Measurements from ENCODE around the gene C1orf115.

C1orf115 gene

GRCh38 chr1:220694866-220695382 is 4.8 kb downstream of the C1orf115 start:
- Histone ChIP-seq H3K14ac (ENCODE audit: low read length in 2 of 2) (no peak overlapping the region), H3K18ac (ENCODE audit: low read depth in 1 of 2, low read length in 2 of 2) (no peak overlapping the region), H4K8ac (ENCODE audit: low read length) (no peak overlapping the region), H4K91ac (ENCODE audit: low read length) (no peak overlapping the region), H3K27ac (ENCODE audit: low read length, poor library complexity, severe bottlenecking) (no peak overlapping the region), H3K4me3 (ENCODE audit: insufficient read depth in 1 of 2, low read depth in 1 of 2, low read length in 2 of 2) (no peak overlapping the region), H3K9me3 (ENCODE audit: control insufficient read depth, low read length) (no peaks in the 10 kb centered on the region), H3K79me1 (replicated peaks; ENCODE audit: low read length, poor library complexity, severe bottlenecking) (peaks cover 6% of the 10 kb centered on the region), H3K4ac (ENCODE audit: low read depth in 1 of 2, low read length in 2 of 2) (no peak overlapping the region), H2BK120ac (ENCODE audit: low read depth, low read length) (no peak overlapping the region), H3K27me3 (ENCODE audit: control insufficient read depth in 1 of 2, insufficient read depth in 1 of 2, low read length in 2 of 2) (peaks cover 0 to 44% of the 10 kb centered on the region in 2 experiments), H2AFZ (ENCODE audit: low read depth, low read length) (no peak overlapping the region), H3K23ac (ENCODE audit: low read length in 2 of 2) (no peak overlapping the region), H3K4me1 (ENCODE audit: control insufficient read depth, insufficient read depth, low read depth, low read length) (peaks cover 22% of the 10 kb centered on the region), H3K9ac (ENCODE audit: low read length) (no peak overlapping the region), H3K36me3 (ENCODE audit: control insufficient read depth in 1 of 2, insufficient read depth in 2 of 2, low read depth in 1 of 2, low read length in 2 of 2) (no peaks in the 10 kb centered on the region), H2BK15ac (ENCODE audit: low read depth, poor library complexity, severe bottlenecking) (no peak overlapping the region), H2BK5ac (ENCODE audit: low read depth, low read length, poor library complexity, severe bottlenecking) (no peak overlapping the region), H2AK5ac (ENCODE audit: low read length, severe bottlenecking) (no peak overlapping the region), H2BK12ac (ENCODE audit: low read length in 2 of 2) (no peak overlapping the region), H3K4me2 (ENCODE audit: low read length, poor library complexity, severe bottlenecking) (no peak overlapping the region)
- WGBS, result 95% methylated on average over 8 of the region's 8 CpGs
- DNase-seq, result no peak

- H3K9me3 ChIP-seq (ENCODE audit: control insufficient read depth, low read length), result no peaks in the 10 kb centered on the region
Observed at GRCh38 chr1:220695426-220695825, 5.3 kb downstream of the C1orf115 start.

GRCh38 chr1:220696226-220696862 is 6.2 kb downstream of the C1orf115 start:
- peaks cover 2% of the 10 kb centered on the region for H3K79me1 ChIP-seq (replicated peaks; ENCODE audit: low read length, poor library complexity, severe bottlenecking)
- no peak overlapping the region for H3K9ac ChIP-seq (ENCODE audit: low read length)
- H2AK5ac ChIP-seq (ENCODE audit: low read length, severe bottlenecking), result no peak overlapping the region
- H2BK5ac ChIP-seq (ENCODE audit: low read depth, low read length, poor library complexity, severe bottlenecking), result no peak overlapping the region
- H2BK12ac ChIP-seq (ENCODE audit: low read length in 2 of 2), result no peak overlapping the region
- no peak overlapping the region for H4K8ac ChIP-seq (ENCODE audit: low read length)
- H3K27ac ChIP-seq (ENCODE audit: low read length, poor library complexity, severe bottlenecking), result no peak overlapping the region
- no peaks in the 10 kb centered on the region for H3K36me3 ChIP-seq (ENCODE audit: control insufficient read depth in 1 of 2, insufficient read depth in 2 of 2, low read depth in 1 of 2, low read length in 2 of 2)
- H2BK120ac ChIP-seq (ENCODE audit: low read depth, low read length), result no peak overlapping the region
- H3K18ac ChIP-seq (ENCODE audit: low read depth in 1 of 2, low read length in 2 of 2), result no peak overlapping the region
- no peak overlapping the region for H3K4me3 ChIP-seq (ENCODE audit: insufficient read depth in 1 of 2, low read depth in 1 of 2, low read length in 2 of 2)
- peak overlapping the region; percentile 29 for H3K4me2 ChIP-seq (ENCODE audit: low read length, poor library complexity, severe bottlenecking)
- DNase-seq, result no peak
- no peak overlapping the region for H3K14ac ChIP-seq (ENCODE audit: low read length in 2 of 2)
- peaks cover 18% of the 10 kb centered on the region for H3K4me1 ChIP-seq (ENCODE audit: control insufficient read depth, insufficient read depth, low read depth, low read length)
- no peaks in the 10 kb centered on the region for H3K9me3 ChIP-seq (ENCODE audit: control insufficient read depth, low read length)
- H2AFZ ChIP-seq (ENCODE audit: low read depth, low read length), result no peak overlapping the region
- H3K27me3 ChIP-seq (ENCODE audit: control insufficient read depth in 1 of 2, insufficient read depth in 1 of 2, low read length in 2 of 2), result peaks cover 0 to 33% of the 10 kb centered on the region in 2 experiments
- H3K23ac ChIP-seq (ENCODE audit: low read length in 2 of 2), result no peak overlapping the region
- H4K91ac ChIP-seq (ENCODE audit: low read length), result no peak overlapping the region
- WGBS, result 94% methylated on average over 16 of the region's 16 CpGs
- H2BK15ac ChIP-seq (ENCODE audit: low read depth, poor library complexity, severe bottlenecking), result no peak overlapping the region
- H3K4ac ChIP-seq (ENCODE audit: low read depth in 1 of 2, low read length in 2 of 2), result no peak overlapping the region

More at GRCh38 chr1:220695426-220695825, 5.3 kb downstream of the C1orf115 start:
- no peak overlapping the region for H2AFZ ChIP-seq (ENCODE audit: low read depth, low read length)
- H2BK12ac ChIP-seq (ENCODE audit: low read length in 2 of 2), result no peak overlapping the region
- no peak overlapping the region for H2AK5ac ChIP-seq (ENCODE audit: low read length, severe bottlenecking)
- H3K4ac ChIP-seq (ENCODE audit: low read depth in 1 of 2, low read length in 2 of 2), result no peak overlapping the region
- H2BK15ac ChIP-seq (ENCODE audit: low read depth, poor library complexity, severe bottlenecking), result no peak overlapping the region
- H3K36me3 ChIP-seq (ENCODE audit: control insufficient read depth in 1 of 2, insufficient read depth in 2 of 2, low read depth in 1 of 2, low read length in 2 of 2), result no peaks in the 10 kb centered on the region
- no peak overlapping the region for H4K91ac ChIP-seq (ENCODE audit: low read length)
- H2BK120ac ChIP-seq (ENCODE audit: low read depth, low read length), result no peak overlapping the region
- H3K14ac ChIP-seq (ENCODE audit: low read length in 2 of 2), result no peak overlapping the region
- no peak overlapping the region for H3K4me3 ChIP-seq (ENCODE audit: insufficient read depth in 1 of 2, low read depth in 1 of 2, low read length in 2 of 2)
- H3K23ac ChIP-seq (ENCODE audit: low read length in 2 of 2), result no peak overlapping the region
- no peak overlapping the region for H4K8ac ChIP-seq (ENCODE audit: low read length)
- H3K4me2 ChIP-seq (ENCODE audit: low read length, poor library complexity, severe bottlenecking), result no peak overlapping the region
- H3K18ac ChIP-seq (ENCODE audit: low read depth in 1 of 2, low read length in 2 of 2), result no peak overlapping the region
- no peak overlapping the region for H3K9ac ChIP-seq (ENCODE audit: low read length)
- DNase-seq, result no peak
- no peak overlapping the region for H3K27ac ChIP-seq (ENCODE audit: low read length, poor library complexity, severe bottlenecking)
- H3K4me1 ChIP-seq (ENCODE audit: control insufficient read depth, insufficient read depth, low read depth, low read length), result peaks cover 21% of the 10 kb centered on the region
- H2BK5ac ChIP-seq (ENCODE audit: low read depth, low read length, poor library complexity, severe bottlenecking), result no peak overlapping the region
- WGBS, result 92% methylated on average over 4 of the region's 4 CpGs
- peaks cover 4% of the 10 kb centered on the region for H3K79me1 ChIP-seq (replicated peaks; ENCODE audit: low read length, poor library complexity, severe bottlenecking)
- peaks cover 0 to 42% of the 10 kb centered on the region in 2 experiments for H3K27me3 ChIP-seq (ENCODE audit: control insufficient read depth in 1 of 2, insufficient read depth in 1 of 2, low read length in 2 of 2)

GRCh38 chr1:220696863-220697231 is 6.7 kb downstream of the C1orf115 start:
- Histone ChIP-seq H3K4ac (ENCODE audit: low read depth in 1 of 2, low read length in 2 of 2) (no peak overlapping the region), H3K27me3 (ENCODE audit: control insufficient read depth in 1 of 2, insufficient read depth in 1 of 2, low read length in 2 of 2) (peaks cover 0 to 30% of the 10 kb centered on the region in 2 experiments), H2BK5ac (ENCODE audit: low read depth, low read length, poor library complexity, severe bottlenecking) (no peak overlapping the region), H3K18ac (ENCODE audit: low read depth in 1 of 2, low read length in 2 of 2) (no peak overlapping the region), H4K91ac (ENCODE audit: low read length) (no peak overlapping the region), H2BK15ac (ENCODE audit: low read depth, poor library complexity, severe bottlenecking) (no peak overlapping the region), H2AK5ac (ENCODE audit: low read length, severe bottlenecking) (no peak overlapping the region), H3K36me3 (ENCODE audit: control insufficient read depth in 1 of 2, insufficient read depth in 2 of 2, low read depth in 1 of 2, low read length in 2 of 2) (no peaks in the 10 kb centered on the region), H3K79me1 (replicated peaks; ENCODE audit: low read length, poor library complexity, severe bottlenecking) (peaks cover 2% of the 10 kb centered on the region), H3K27ac (ENCODE audit: low read length, poor library complexity, severe bottlenecking) (peak overlapping the region; percentile 30), H2BK120ac (ENCODE audit: low read depth, low read length) (no peak overlapping the region), H3K9ac (ENCODE audit: low read length) (no peak overlapping the region), H2BK12ac (ENCODE audit: low read length in 2 of 2) (no peak overlapping the region), H3K9me3 (ENCODE audit: control insufficient read depth, low read length) (no peaks in the 10 kb centered on the region), H3K4me3 (ENCODE audit: insufficient read depth in 1 of 2, low read depth in 1 of 2, low read length in 2 of 2) (no peak overlapping the region), H3K4me2 (ENCODE audit: low read length, poor library complexity, severe bottlenecking) (peak overlapping the region; percentile 29), H3K14ac (ENCODE audit: low read length in 2 of 2) (no peak overlapping the region), H2AFZ (ENCODE audit: low read depth, low read length) (no peak overlapping the region), H3K4me1 (ENCODE audit: control insufficient read depth, insufficient read depth, low read depth, low read length) (peaks cover 17% of the 10 kb centered on the region), H4K8ac (ENCODE audit: low read length) (no peak overlapping the region), H3K23ac (ENCODE audit: low read length in 2 of 2) (no peak overlapping the region)
- 69% methylated on average over 9 of the region's 9 CpGs for WGBS
- DNase-seq, result peak; percentile 58
